PFSK-1 (cell line): Measurements from ENCODE around the gene KICS2.

ENCODE experiments used
- POLR2AphosphoS5 ChIP-seq: IDR thresholded peaks from 2 replicates; pipeline ENCODE4 v1.6.1; 2012; ENCODE audit warnings: low read depth, mild to moderate bottlenecking, control low read depth, low read length, moderate library complexity
- REST ChIP-seq, 2 experiments: IDR thresholded peaks; 2 replicates each; pipeline versions ENCODE4 v1.6.1 to v1.8.0; 2011 to 2012; ENCODE audit warnings: low read depth in 2 of 2, low read length in 2 of 2, control low read depth in 1 of 2, inconsistent platforms in 1 of 2, mild to moderate bottlenecking in 1 of 2, moderate library complexity in 1 of 2; ENCODE audit not compliant: insufficient read depth in 1 of 2
- SIN3A ChIP-seq: IDR thresholded peaks from 2 replicates; pipeline ENCODE4 v1.6.1; 2012; ENCODE audit warnings: mild to moderate bottlenecking, low read length, moderate library complexity, borderline replicate concordance; ENCODE audit not compliant: insufficient read depth
- TAF1 ChIP-seq: IDR thresholded peaks from 2 replicates; pipeline ENCODE4 v1.6.1; 2012; ENCODE audit warnings: low read length, control low read depth, borderline replicate concordance; ENCODE audit not compliant: insufficient read depth

GRCh38 chr12:64237382-64237781 lies 15.3 kb upstream of the KICS2 start:
- TF ChIP-seq TAF1 (no peak), SIN3A (no peak), POLR2AphosphoS5 (no peak), REST (IDR thresholded peaks at IDR 0.05; ENCODE audit: insufficient read depth in 1 of 2, low read depth in 2 of 2, low read length in 2 of 2) (no peak)
